Activated CD8-positive, alpha-beta memory T cell treated with anti-CD3 and anti-CD28 coated beads for 36 hours (primary cell): Measurements from ENCODE around the gene CYSLTR1. TPM values are rescaled to one million over a fixed set of nuclear protein-coding genes. Genes with fewer than 3 reads are reported as not detected.
"Not testable (repeated sequence)": the region's sequence is repeated elsewhere in the genome, so short reads cannot be mapped to it uniquely, and the experiment has no call there.

Experiments
- CTCF ChIA-PET: fragments of 350-600 bp; sonication (Branson Sonifier 250); formaldehyde crosslinking; loops from one replicate; lab custom pipeline; 2021; ENCODE audit warnings: antibody characterized with exemption; lab: Charles Lee
- POLR2A ChIA-PET: fragments of 350-600 bp; sonication (Branson Sonifier 250); formaldehyde crosslinking; loops from one replicate; lab custom pipeline; 2021; ENCODE audit warnings: antibody characterized with exemption; lab: Charles Lee
- total RNA-seq, 2 experiments: library from RNA; stranded (reverse); gene quantifications; one replicate each; pipeline ENCODE4 v1.2.3, GENCODE V29; 2021

Gene CYSLTR1
- total RNA-seq: under 1 TPM; 0.23 to 0.34 TPM

- CTCF ChIA-PET: no interaction called here
- POLR2A ChIA-PET: no interaction called here
These were observed at the start of gene CYSLTR1 for GRCh38 chrX:78327370-78328086. CYSLTR1 (minus strand) TSS chrX:78327611; CDS start chrX:78273746, 53,865 bp downstream.

GRCh38 chrX:78377186-78377585, 49.8 kb upstream of the CYSLTR1 start:
- CTCF ChIA-PET: no interaction called here
- POLR2A ChIA-PET: no interaction called here

- ChIA-PET CTCF (no interaction called here), POLR2A (no interaction called here)
These were observed 48.5 kb upstream of the CYSLTR1 start for GRCh38 chrX:78375894-78376293.

GRCh38 chrX:78366576-78366975, 39.2 kb upstream of the CYSLTR1 start:
- ChIA-PET CTCF (no interaction called here), POLR2A (no interaction called here)

GRCh38 chrX:78357342-78358055, 30.1 kb upstream of the CYSLTR1 start:
- ChIA-PET POLR2A (no interaction called here), CTCF (no interaction called here)

GRCh38 chrX:78333521-78333920, 6.1 kb upstream of the CYSLTR1 start:
- POLR2A ChIA-PET: no interaction called here
- CTCF ChIA-PET: no interaction called here

GRCh38 chrX:78331708-78332107, 4.3 kb upstream of the CYSLTR1 start:
- ChIA-PET CTCF (no interaction called here), POLR2A (no interaction called here)

GRCh38 chrX:78330540-78330939, 3.1 kb upstream of the CYSLTR1 start:
- POLR2A ChIA-PET: no interaction called here
- CTCF ChIA-PET: no interaction called here

GRCh38 chrX:78330068-78330467, 2.7 kb upstream of the CYSLTR1 start:
- ChIA-PET CTCF (no interaction called here), POLR2A (no interaction called here)

GRCh38 chrX:78329486-78329885, 2.1 kb upstream of the CYSLTR1 start:
- CTCF ChIA-PET: no interaction called here
- POLR2A ChIA-PET: no interaction called here

GRCh38 chrX:78326401-78326800, 1.0 kb downstream of the CYSLTR1 start:
- CTCF ChIA-PET: no interaction called here
- POLR2A ChIA-PET: no interaction called here

GRCh38 chrX:78322863-78323262, 4.5 kb downstream of the CYSLTR1 start:
- POLR2A ChIA-PET: no interaction called here
- CTCF ChIA-PET: no interaction called here

- POLR2A ChIA-PET: no interaction called here
- CTCF ChIA-PET: no interaction called here
These were observed 5.6 kb downstream of the CYSLTR1 start for GRCh38 chrX:78321809-78322208.

- POLR2A ChIA-PET: no interaction called here
- CTCF ChIA-PET: no interaction called here
These were observed 11.1 kb downstream of the CYSLTR1 start for GRCh38 chrX:78316265-78316664.

GRCh38 chrX:78315745-78316144, 11.7 kb downstream of the CYSLTR1 start:
- ChIA-PET CTCF (no interaction called here), POLR2A (no interaction called here)

- POLR2A ChIA-PET: no interaction called here
- CTCF ChIA-PET: no interaction called here
These were observed 12.8 kb downstream of the CYSLTR1 start for GRCh38 chrX:78314561-78314960.

GRCh38 chrX:78313526-78313925, 13.9 kb downstream of the CYSLTR1 start:
- CTCF ChIA-PET: no interaction called here
- POLR2A ChIA-PET: no interaction called here

- ChIA-PET CTCF (no interaction called here), POLR2A (no interaction called here)
These were observed 19.7 kb downstream of the CYSLTR1 start for GRCh38 chrX:78307665-78308064.

- ChIA-PET CTCF (no interaction called here), POLR2A (no interaction called here)
These were observed 24.3 kb downstream of the CYSLTR1 start for GRCh38 chrX:78303086-78303485.

GRCh38 chrX:78300933-78301332, 26.5 kb downstream of the CYSLTR1 start:
- CTCF ChIA-PET, POLR2A ChIA-PET: not testable (repeated sequence)

GRCh38 chrX:78283511-78283910, 43.9 kb downstream of the CYSLTR1 start:
- ChIA-PET CTCF (no interaction called here), POLR2A (no interaction called here)
